SK-N-SH (cell line): ENCODE data around the gene SLC5A1. TPM values are rescaled to one million over a fixed set of nuclear protein-coding genes. Genes with fewer than 3 reads are reported as not detected.

ENCODE experiments used
- CTCF ChIA-PET: fragments of 300-600, 350-600 bp; formaldehyde crosslinking; extraction: SDS; loops from one replicate; lab custom pipeline; 2021; lab: Yijun Ruan, JAX
- POLR2A ChIA-PET: fragments of 350-600 bp; sonication (Branson Sonifier 250); formaldehyde crosslinking; extraction: SDS; loops from one replicate; lab custom pipeline; 2020; ENCODE audit warnings: antibody characterized with exemption, inconsistent platforms; lab: Yijun Ruan, JAX
- DNase-seq: peaks from one replicate; pipeline ENCODE4 v3.0.0; 2012
- H2AFZ ChIP-seq: fragments of 200-600 bp; sonication (generic); 2 replicates; pipeline ENCODE4 v1.8.1; 2016; ENCODE audit warnings: antibody characterized with exemption, mild to moderate bottlenecking, low read depth
- H3F3A ChIP-seq: fragments of 200-600 bp; sonication (generic); replicated peaks from 2 replicates; pipeline ENCODE3; 2016; ENCODE audit warnings: antibody characterized with exemption, mild to moderate bottlenecking; ENCODE audit not compliant: insufficient read depth
- H3K27ac ChIP-seq, 2 experiments: fragments of 200-500 bp in 1 of 2; fragments of 200-600 bp in 1 of 2; sonication (Bioruptor generic) in 1 of 2; sonication (generic), shearing (Covaris generic) in 1 of 2; 2 replicates each; pipeline versions ENCODE4 v1.5.1 to v1.6.1; 2014 to 2016; ENCODE audit warnings: low read depth in 2 of 2, inconsistent platforms in 1 of 2, low read length in 1 of 2, mild to moderate bottlenecking in 1 of 2, mixed read lengths in 1 of 2
- H3K27me3 ChIP-seq: fragments of 200-600 bp; sonication (generic), shearing (Covaris generic); 2 replicates; pipeline ENCODE4 v1.6.1; 2016; ENCODE audit warnings: mixed run types; ENCODE audit not compliant: insufficient read depth
- H3K36me3 ChIP-seq, 2 experiments: fragments of 200-500 bp in 1 of 2; fragments of 200-600 bp in 1 of 2; sonication (Bioruptor generic) in 1 of 2; sonication (generic) in 1 of 2; replicated peaks in 1 of 2; 2 replicates each; pipeline versions ENCODE3 to v1.5.1; 2014 to 2016; ENCODE audit warnings: low read length in 1 of 2, mild to moderate bottlenecking in 1 of 2; ENCODE audit not compliant: insufficient read depth in 2 of 2, control insufficient read depth in 1 of 2
- H3K4me1 ChIP-seq, 2 experiments: fragments of 200-500 bp in 1 of 2; fragments of 200-600 bp in 1 of 2; sonication (Bioruptor generic) in 1 of 2; sonication (generic), shearing (Covaris generic) in 1 of 2; 2 replicates each; pipeline versions ENCODE4 v1.5.1 to v1.6.1; 2014 to 2016; ENCODE audit warnings: low read depth in 1 of 2, low read length in 1 of 2, mixed run types in 1 of 2; ENCODE audit not compliant: insufficient read depth in 2 of 2, control insufficient read depth in 1 of 2
- H3K4me2 ChIP-seq: fragments of 200-600 bp; sonication (generic), shearing (Covaris generic); 2 replicates; pipeline ENCODE4 v1.6.1; 2017; ENCODE audit warnings: mixed run types
- H3K4me3 ChIP-seq, 2 experiments: fragments of 200-500 bp in 1 of 2; fragments of 200-600 bp in 1 of 2; sonication (Bioruptor generic) in 1 of 2; sonication (generic), shearing (Covaris generic) in 1 of 2; 2 replicates each; pipeline versions ENCODE4 v1.5.1 to v1.8.1; 2014 to 2016; ENCODE audit warnings: low read depth in 2 of 2, inconsistent platforms in 1 of 2, low read length in 1 of 2, mild to moderate bottlenecking in 1 of 2, mixed read lengths in 1 of 2, moderate library complexity in 1 of 2
- H3K79me2 ChIP-seq: fragments of 200-600 bp; sonication (generic); 2 replicates; pipeline ENCODE4 v1.8.1; 2017; ENCODE audit warnings: mild to moderate bottlenecking; ENCODE audit not compliant: insufficient read depth
- H3K9ac ChIP-seq: fragments of 200-600 bp; sonication (generic); 2 replicates; pipeline ENCODE4 v1.6.1; 2017; ENCODE audit warnings: mixed run types
- H3K9me2 ChIP-seq: fragments of 200-600 bp; sonication (generic); 2 replicates; pipeline ENCODE4 v1.6.1; 2017; ENCODE audit warnings: mixed run types
- H3K9me3 ChIP-seq: fragments of 200-600 bp; sonication (generic); 2 replicates; pipeline ENCODE4 v1.6.1; 2017; ENCODE audit warnings: mixed run types, mild to moderate bottlenecking, moderate library complexity
- H4K20me1 ChIP-seq: fragments of 200-600 bp; sonication (generic); 2 replicates; pipeline ENCODE4 v1.6.1; 2017; ENCODE audit warnings: mild to moderate bottlenecking, mixed run types; ENCODE audit not compliant: insufficient read depth
- ELF1 ChIP-seq: IDR thresholded peaks from 2 replicates; pipeline ENCODE4 v1.4.0; 2012
- EP300 ChIP-seq, 2 experiments: IDR thresholded peaks; 2 replicates each; pipeline versions ENCODE4 v1.4.0 to v1.6.1; 2012; ENCODE audit warnings: borderline replicate concordance in 1 of 2, low read depth in 1 of 2, low read length in 1 of 2
- FOSL2 ChIP-seq: IDR thresholded peaks from 2 replicates; pipeline ENCODE4 v1.4.0; 2012; ENCODE audit warnings: low read depth, mild to moderate bottlenecking, moderate library complexity, borderline replicate concordance
- FOXJ3 ChIP-seq: sonication (generic); formaldehyde crosslinking; IDR thresholded peaks from 2 replicates; pipeline ENCODE4 v1.5.1; 2020; ENCODE audit warnings: mild to moderate bottlenecking, missing genetic modification reagents
- GABPA ChIP-seq: IDR thresholded peaks from 2 replicates; pipeline ENCODE4 v1.4.0; 2012; ENCODE audit warnings: low read depth, mild to moderate bottlenecking
- MXI1 ChIP-seq: IDR thresholded peaks from 2 replicates; pipeline ENCODE4 v1.6.1; 2012; ENCODE audit warnings: mild to moderate bottlenecking, low read depth, low read length, improper control_type of control experiment
- POLR2AphosphoS5 ChIP-seq: IDR thresholded peaks from 2 replicates; pipeline ENCODE4 v1.6.1; 2012; ENCODE audit warnings: low read depth, low read length
- REST ChIP-seq: IDR thresholded peaks from 2 replicates; pipeline ENCODE4 v1.6.1; 2012; ENCODE audit warnings: mild to moderate bottlenecking, low read depth, low read length, moderate library complexity
- RFX5 ChIP-seq: IDR thresholded peaks from 2 replicates; pipeline ENCODE4 v1.6.1; 2012; ENCODE audit warnings: mild to moderate bottlenecking, improper control_type of control experiment, low read length
- RXRA ChIP-seq: IDR thresholded peaks from 2 replicates; pipeline ENCODE4 v1.4.0; 2012; ENCODE audit warnings: low read depth, mild to moderate bottlenecking, borderline replicate concordance
- SMC3 ChIP-seq: IDR thresholded peaks from 2 replicates; pipeline ENCODE4 v1.6.1; 2012; ENCODE audit warnings: low read depth, low read length, improper control_type of control experiment
- TAF1 ChIP-seq: IDR thresholded peaks from 2 replicates; pipeline ENCODE4 v1.6.1; 2012; ENCODE audit warnings: low read depth, mild to moderate bottlenecking, low read length, moderate library complexity, borderline replicate concordance
- TEAD4 ChIP-seq: IDR thresholded peaks from 2 replicates; pipeline ENCODE4 v1.4.0; 2012; ENCODE audit warnings: mild to moderate bottlenecking, borderline replicate concordance; ENCODE audit not compliant: insufficient read depth
- USF1 ChIP-seq: IDR thresholded peaks from 2 replicates; pipeline ENCODE4 v1.4.0; 2012; ENCODE audit warnings: low read depth, borderline replicate concordance
- USF2 ChIP-seq: fragments of 150-350 bp; IDR thresholded peaks from 2 replicates; pipeline ENCODE4 v1.6.1; 2017; ENCODE audit warnings: antibody characterized with exemption, low read length, low read depth, borderline replicate concordance
- WGBS: methylation state at CpG from one replicate; pipeline ENCODE4 v1.1.6; 2017; ENCODE audit warnings: low lambda C conversion rate; 5-methylcytosine and 5-hydroxymethylcytosine counted together
- polyA plus RNA-seq, 3 experiments: library from polyadenylated mRNA; depleted of rRNA; stranded (reverse); fragments of >200 nt; gene quantifications; 2 replicates each; pipeline ENCODE4 v1.2.3, GENCODE V29; 2012
- TF ChIP-seq, protein P1 (sequence below): fragments of 200-600 bp; sonication (generic); IDR thresholded peaks from 2 replicates; pipeline ENCODE4 v1.6.1; 2017; ENCODE audit warnings: antibody characterized with exemption, mild to moderate bottlenecking, moderate library complexity
- TF ChIP-seq, protein P2 (sequence below): IDR thresholded peaks from 2 replicates; pipeline ENCODE4; 2012

SLC5A1 gene
- polyA plus RNA-seq, 1 of the 3 experiments (the other 2 are of a cell fraction): not detected

GRCh38 chr22:32031466-32031865 is 11.6 kb upstream of the SLC5A1 start:
- no peak overlapping the region for H3K27ac ChIP-seq
- no peaks in the 10 kb centered on the region for H3K79me2 ChIP-seq
- H3F3A ChIP-seq: no peaks in the 10 kb centered on the region
- H3K4me3 ChIP-seq: no peak overlapping the region
- no peak for TF ChIP-seq EP300 (IDR thresholded peaks at IDR 0.05; ENCODE audit: borderline replicate concordance in 1 of 2, low read depth in 1 of 2, low read length in 1 of 2)
- TF ChIP-seq, protein P1, sequence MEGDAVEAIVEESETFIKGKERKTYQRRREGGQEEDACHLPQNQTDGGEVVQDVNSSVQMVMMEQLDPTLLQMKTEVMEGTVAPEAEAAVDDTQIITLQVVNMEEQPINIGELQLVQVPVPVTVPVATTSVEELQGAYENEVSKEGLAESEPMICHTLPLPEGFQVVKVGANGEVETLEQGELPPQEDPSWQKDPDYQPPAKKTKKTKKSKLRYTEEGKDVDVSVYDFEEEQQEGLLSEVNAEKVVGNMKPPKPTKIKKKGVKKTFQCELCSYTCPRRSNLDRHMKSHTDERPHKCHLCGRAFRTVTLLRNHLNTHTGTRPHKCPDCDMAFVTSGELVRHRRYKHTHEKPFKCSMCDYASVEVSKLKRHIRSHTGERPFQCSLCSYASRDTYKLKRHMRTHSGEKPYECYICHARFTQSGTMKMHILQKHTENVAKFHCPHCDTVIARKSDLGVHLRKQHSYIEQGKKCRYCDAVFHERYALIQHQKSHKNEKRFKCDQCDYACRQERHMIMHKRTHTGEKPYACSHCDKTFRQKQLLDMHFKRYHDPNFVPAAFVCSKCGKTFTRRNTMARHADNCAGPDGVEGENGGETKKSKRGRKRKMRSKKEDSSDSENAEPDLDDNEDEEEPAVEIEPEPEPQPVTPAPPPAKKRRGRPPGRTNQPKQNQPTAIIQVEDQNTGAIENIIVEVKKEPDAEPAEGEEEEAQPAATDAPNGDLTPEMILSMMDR: no peak
- TF ChIP-seq TEAD4: no peak
- no peak for TF ChIP-seq MXI1
- TF ChIP-seq SMC3: no peak
- TF ChIP-seq GABPA: no peak
- TF ChIP-seq TAF1: no peak
- TF ChIP-seq RFX5: no peak
- no peak for TF ChIP-seq ELF1
- TF ChIP-seq FOSL2: no peak
- no peak for TF ChIP-seq REST
- no peak for TF ChIP-seq USF1
- no peak for TF ChIP-seq FOXJ3 (CRISPR knock-in tag)
- TF ChIP-seq POLR2AphosphoS5: no peak
- TF ChIP-seq, protein P2, sequence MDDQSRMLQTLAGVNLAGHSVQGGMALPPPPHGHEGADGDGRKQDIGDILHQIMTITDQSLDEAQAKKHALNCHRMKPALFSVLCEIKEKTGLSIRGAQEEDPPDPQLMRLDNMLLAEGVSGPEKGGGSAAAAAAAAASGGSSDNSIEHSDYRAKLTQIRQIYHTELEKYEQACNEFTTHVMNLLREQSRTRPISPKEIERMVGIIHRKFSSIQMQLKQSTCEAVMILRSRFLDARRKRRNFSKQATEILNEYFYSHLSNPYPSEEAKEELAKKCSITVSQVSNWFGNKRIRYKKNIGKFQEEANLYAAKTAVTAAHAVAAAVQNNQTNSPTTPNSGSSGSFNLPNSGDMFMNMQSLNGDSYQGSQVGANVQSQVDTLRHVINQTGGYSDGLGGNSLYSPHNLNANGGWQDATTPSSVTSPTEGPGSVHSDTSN: no peak
- no peak for TF ChIP-seq RXRA
- no peak for TF ChIP-seq USF2
- 42% methylated on average over 5 of the region's 5 CpGs for WGBS
- H3K9me3 ChIP-seq: no peaks in the 10 kb centered on the region
- H3K9me2 ChIP-seq: no peaks in the 10 kb centered on the region
- H4K20me1 ChIP-seq: no peaks in the 10 kb centered on the region
- no peak overlapping the region for H2AFZ ChIP-seq
- H3K36me3 ChIP-seq: no peaks in the 10 kb centered on the region
- no peaks in the 10 kb centered on the region; a peak in 1 of 4 replicates for H3K4me1 ChIP-seq
- ChIA-PET POLR2A (no interaction called here), CTCF (no interaction called here)
- H3K4me2 ChIP-seq: no peak overlapping the region
- H3K27me3 ChIP-seq: no peaks in the 10 kb centered on the region
- no peak overlapping the region for H3K9ac ChIP-seq
- DNase-seq: no peak
